Measurements from ENCODE around the gene LRMDA.

LRMDA gene

DNA sequence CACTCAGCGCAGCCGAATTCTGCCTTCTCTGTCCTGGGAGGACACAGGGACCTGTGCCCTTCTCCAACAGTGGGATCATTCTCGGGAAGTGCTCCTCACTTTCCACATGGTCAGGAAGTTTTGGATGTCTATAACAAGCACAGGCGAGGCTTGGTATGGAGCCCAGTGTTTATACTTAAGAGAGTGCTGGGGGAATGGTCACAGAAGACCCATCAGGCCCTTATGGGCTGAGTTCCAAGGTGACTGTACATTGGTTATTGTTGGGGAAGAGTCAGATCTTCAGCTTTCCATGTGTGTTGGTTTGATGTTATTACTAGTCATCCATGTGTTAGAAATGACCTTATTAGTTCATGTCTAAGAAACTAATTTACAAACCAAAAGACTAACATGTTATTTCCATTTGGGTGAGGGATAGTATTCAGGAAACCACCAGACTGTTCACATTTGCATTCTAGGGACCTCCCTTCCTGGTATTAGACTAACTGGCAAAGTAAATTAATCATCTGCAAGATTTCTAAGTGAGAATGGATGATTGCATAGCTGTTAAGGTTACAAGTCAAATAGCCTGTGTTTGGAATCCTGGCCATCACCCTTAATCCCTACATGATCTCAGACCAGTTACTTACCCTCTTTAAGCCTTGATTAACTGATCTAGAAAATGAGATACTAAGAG lies 834.2 kb downstream of the LRMDA start:
- TF ChIP-seq, protein P1, sequence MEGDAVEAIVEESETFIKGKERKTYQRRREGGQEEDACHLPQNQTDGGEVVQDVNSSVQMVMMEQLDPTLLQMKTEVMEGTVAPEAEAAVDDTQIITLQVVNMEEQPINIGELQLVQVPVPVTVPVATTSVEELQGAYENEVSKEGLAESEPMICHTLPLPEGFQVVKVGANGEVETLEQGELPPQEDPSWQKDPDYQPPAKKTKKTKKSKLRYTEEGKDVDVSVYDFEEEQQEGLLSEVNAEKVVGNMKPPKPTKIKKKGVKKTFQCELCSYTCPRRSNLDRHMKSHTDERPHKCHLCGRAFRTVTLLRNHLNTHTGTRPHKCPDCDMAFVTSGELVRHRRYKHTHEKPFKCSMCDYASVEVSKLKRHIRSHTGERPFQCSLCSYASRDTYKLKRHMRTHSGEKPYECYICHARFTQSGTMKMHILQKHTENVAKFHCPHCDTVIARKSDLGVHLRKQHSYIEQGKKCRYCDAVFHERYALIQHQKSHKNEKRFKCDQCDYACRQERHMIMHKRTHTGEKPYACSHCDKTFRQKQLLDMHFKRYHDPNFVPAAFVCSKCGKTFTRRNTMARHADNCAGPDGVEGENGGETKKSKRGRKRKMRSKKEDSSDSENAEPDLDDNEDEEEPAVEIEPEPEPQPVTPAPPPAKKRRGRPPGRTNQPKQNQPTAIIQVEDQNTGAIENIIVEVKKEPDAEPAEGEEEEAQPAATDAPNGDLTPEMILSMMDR (IDR thresholded peaks at IDR 0.05; ENCODE audit: low read depth, low read length, missing control alignments) = no peak

DNA sequence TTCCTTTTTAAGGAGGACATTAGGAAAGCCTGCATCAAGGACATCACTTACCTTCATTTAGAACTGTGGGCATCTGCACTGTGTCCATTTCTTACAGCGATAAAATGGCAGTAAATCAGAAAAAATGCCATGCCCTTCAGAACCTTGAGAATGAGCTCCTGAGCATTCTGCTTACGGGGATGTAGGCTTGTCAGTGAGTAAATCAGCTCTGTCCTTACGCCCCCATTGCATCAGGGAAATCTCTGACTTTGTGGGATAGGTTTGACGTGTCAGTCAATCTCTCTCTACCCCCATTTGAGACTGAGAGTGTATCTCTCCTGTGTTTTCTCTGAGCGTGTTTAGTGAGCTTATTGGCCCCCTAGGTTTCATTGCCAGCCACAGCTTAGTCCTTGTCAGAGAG lies 837.1 kb downstream of the LRMDA start:
- H3K4me3 ChIP-seq (ENCODE audit: low read depth, low read length) = no peak overlapping the region
- TF ChIP-seq, protein P1 (IDR thresholded peaks at IDR 0.05; ENCODE audit: low read depth, low read length, missing control alignments) = no peak
- DNase-seq (ENCODE audit: low read depth) = no peak

More for the DNA sequence above, 834.2 kb downstream of the LRMDA start:
- H3K4me3 ChIP-seq (ENCODE audit: low read depth, low read length) = no peak overlapping the region
- no peak for DNase-seq (ENCODE audit: low read depth)

DNA sequence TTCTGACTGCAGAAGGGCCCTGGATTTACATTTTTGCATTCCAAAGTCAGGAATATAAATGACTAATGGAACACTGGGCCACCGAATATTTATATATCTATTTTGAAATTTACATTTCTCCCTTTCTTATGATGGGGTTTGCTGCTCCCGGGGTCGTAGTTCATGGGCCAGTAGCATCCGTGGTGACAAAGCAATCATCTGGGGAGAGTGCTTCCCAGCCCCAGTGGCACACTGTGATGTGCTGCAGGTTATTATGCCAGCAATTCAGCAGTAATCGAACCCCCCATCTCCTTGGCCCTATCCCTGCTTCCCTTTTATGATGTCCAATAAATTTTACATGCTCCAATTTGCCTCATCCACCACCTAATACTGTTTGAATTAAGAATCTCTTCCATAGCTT lies 837.5 kb downstream of the LRMDA start:
- TF ChIP-seq, protein P1 (IDR thresholded peaks at IDR 0.05; ENCODE audit: low read depth, low read length, missing control alignments) = no peak
- H3K4me3 ChIP-seq (ENCODE audit: low read depth, low read length) = no peak overlapping the region
- no peak for DNase-seq (ENCODE audit: low read depth)

DNA sequence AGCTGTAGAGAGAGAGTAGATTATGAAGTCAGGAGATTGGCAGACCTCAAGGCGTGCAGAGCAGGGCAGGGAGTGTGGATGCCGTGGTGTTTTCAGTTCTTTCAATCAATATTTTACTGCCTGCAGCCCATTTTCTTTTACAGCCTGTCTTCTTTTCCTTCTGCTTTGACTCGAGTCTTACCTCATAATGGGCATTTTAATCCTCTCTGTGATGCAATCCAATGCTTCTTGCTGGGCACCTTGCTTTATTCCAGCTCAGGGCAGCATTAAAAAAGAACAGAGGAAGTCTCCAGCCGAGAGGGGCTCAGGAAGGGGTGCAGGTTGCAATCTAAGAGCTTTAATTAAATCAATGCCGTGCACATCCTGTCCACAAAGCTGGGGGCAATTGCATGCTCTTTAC lies 839.0 kb downstream of the LRMDA start:
- TF ChIP-seq, protein P1 (IDR thresholded peaks at IDR 0.05; ENCODE audit: low read depth, low read length, missing control alignments) = no peak
- no peak for DNase-seq (ENCODE audit: low read depth)
- no peak overlapping the region for H3K4me3 ChIP-seq (ENCODE audit: low read depth, low read length)

DNA sequence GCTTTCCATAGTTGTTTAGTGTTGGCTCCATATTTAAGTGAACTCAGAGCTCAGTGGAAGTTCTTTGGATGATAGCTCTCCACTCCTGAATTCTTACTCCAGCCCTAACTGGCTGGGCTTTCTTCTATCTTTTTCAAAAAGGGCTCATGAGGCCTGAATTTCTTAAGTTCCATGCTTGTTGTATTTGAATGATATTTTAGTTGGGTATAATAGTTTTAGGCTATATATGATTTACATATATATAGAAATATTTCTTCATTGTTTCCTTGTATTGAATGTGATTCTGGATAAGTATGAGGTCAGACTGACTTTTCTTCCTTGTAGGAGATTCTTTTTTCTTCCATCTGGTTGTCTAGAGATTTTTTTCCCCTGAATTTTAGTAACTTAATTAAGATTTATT lies 843.5 kb downstream of the LRMDA start:
- no peak for DNase-seq (ENCODE audit: low read depth)
- H3K4me3 ChIP-seq (ENCODE audit: low read depth, low read length) = no peak overlapping the region
- TF ChIP-seq, protein P1 (IDR thresholded peaks at IDR 0.05; ENCODE audit: low read depth, low read length, missing control alignments) = no peak

DNA sequence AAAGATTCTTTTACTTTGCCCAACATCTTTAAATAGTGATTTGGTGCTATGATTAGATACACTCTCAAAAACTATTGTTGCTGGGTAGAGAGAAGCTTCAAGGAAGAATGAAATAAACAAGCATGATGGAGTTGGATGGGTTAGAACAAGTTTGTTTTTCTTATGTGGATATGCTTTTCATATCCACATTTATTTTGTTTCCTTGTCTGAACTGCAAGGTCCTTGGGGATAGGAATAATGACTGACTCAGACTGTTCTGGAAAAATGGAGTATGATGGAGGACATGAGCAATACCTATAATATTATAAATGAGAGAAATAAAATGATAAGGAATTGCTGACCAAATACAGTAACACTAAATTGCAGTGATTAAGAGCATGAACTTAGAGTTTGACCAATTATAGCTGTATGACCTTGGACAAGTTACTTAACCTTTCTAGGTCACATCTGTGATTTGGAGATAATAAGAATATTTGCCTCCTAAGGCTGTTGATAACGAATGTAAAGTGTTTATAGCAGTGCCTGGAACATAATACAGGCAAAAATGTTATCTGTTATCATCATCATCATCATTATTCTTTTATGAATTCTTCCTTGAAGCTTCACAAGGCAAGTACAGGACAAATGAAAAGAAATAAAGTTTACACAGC lies 847.5 kb downstream of the LRMDA start:
- TF ChIP-seq, protein P1 (IDR thresholded peaks at IDR 0.05; ENCODE audit: low read depth, low read length, missing control alignments) = no peak

DNA sequence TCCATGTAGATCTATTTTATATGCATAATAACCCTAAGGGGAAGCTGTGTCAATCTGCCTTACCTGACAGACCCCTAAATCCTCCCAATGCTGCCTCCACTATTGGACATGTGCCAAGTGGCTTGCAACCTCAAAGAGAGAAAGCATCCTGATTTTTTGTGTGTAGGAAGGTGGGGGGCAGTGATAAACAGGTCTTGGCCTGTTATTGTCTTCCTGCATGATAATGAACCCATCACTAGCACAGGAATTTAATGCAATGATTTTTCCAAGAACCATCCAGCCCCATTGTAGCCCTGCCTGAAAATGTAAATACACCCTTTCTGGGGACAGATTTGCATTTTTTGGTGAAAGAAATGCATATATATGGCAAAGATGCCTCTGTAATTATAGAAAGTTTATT lies 850.2 kb downstream of the LRMDA start:
- no peak overlapping the region for H3K4me3 ChIP-seq (ENCODE audit: low read depth, low read length)
- DNase-seq (ENCODE audit: low read depth) = no peak
- TF ChIP-seq, protein P1 (IDR thresholded peaks at IDR 0.05; ENCODE audit: low read depth, low read length, missing control alignments) = no peak

More for the DNA sequence above, 847.5 kb downstream of the LRMDA start:
- no peak for DNase-seq (ENCODE audit: low read depth)
- H3K4me3 ChIP-seq (ENCODE audit: low read depth, low read length) = no peak overlapping the region
